T-helper 17 cell (primary cell): ENCODE measurements around the gene PAM. TPM values are rescaled to one million over a fixed set of nuclear protein-coding genes. Genes with fewer than 3 reads are reported as not detected.
"Not testable (repeated sequence)": the region's sequence is repeated elsewhere in the genome, so short reads cannot be mapped to it uniquely, and the experiment has no call there.

Experiments used
- ATAC-seq: fragments of 150-1000 bp; cut with Tn5 transposase; 2 replicates; pipeline ENCODE4 v1.10.0; 2021; ENCODE audit warnings: mild to moderate bottlenecking, moderate library complexity
- DNase-seq, 3 donors: peaks; one replicate each; pipeline versions ENCODE4 v3.0.0 to v3.0.0-alpha.2; 2020 to 2021
- H3K9me3 ChIP-seq: one replicate; pipeline ENCODE4 v1.7.0; 2013; ENCODE audit warnings: low read length, mild to moderate bottlenecking; ENCODE audit not compliant: control insufficient read depth, poor library complexity, severe bottlenecking
- H3K27ac Mint-ChIP-seq: one replicate; pipeline ENCODE4 v1.8.0; 2022; ENCODE audit warnings: mild to moderate bottlenecking, moderate library complexity, mixed read lengths
- H3K27me3 Mint-ChIP-seq: one replicate; pipeline ENCODE4 v1.8.0; 2022; ENCODE audit warnings: mixed read lengths
- H3K36me3 Mint-ChIP-seq: one replicate; pipeline ENCODE4 v1.8.0; 2022; ENCODE audit warnings: low read depth, mixed read lengths
- H3K4me1 Mint-ChIP-seq: one replicate; pipeline ENCODE4 v1.8.0; 2022; ENCODE audit warnings: mild to moderate bottlenecking, mixed read lengths
- H3K4me3 Mint-ChIP-seq: one replicate; pipeline ENCODE4 v1.8.0; 2022; ENCODE audit warnings: mild to moderate bottlenecking, moderate library complexity, mixed read lengths
- total RNA-seq, 4 donors: library from RNA in 2 of 4; stranded (reverse) in 2 of 4; gene quantifications; one replicate each; pipeline ENCODE4 v1.2.3 and lab custom pipeline; 2022 to 2026

PAM gene
- total RNA-seq, 2 donors from 2014 or later: 23.5 to 34.3 TPM

GRCh38 chr5:102737805-102738469 lies 17.2 kb upstream of the PAM start:
- Mint-ChIP-seq H3K4me3 (no peak overlapping the region), H3K4me1 (no peaks in the 10 kb centered on the region), H3K36me3 (no peaks in the 10 kb centered on the region), H3K27ac (no peak overlapping the region), H3K27me3 (peaks cover 14% of the 10 kb centered on the region)
- DNase-seq (no peak), ATAC-seq (no peak)
- no peaks in the 10 kb centered on the region for H3K9me3 ChIP-seq

GRCh38 chr5:102740515-102740914 lies 14.6 kb upstream of the PAM start:
- no peak for ATAC-seq
- H3K27ac Mint-ChIP-seq: no peak overlapping the region

GRCh38 chr5:102742215-102742614 lies 12.9 kb upstream of the PAM start:
- no peak overlapping the region for H3K4me3 Mint-ChIP-seq
- ATAC-seq (no peak), DNase-seq (no peak)
- no peak overlapping the region for H3K27ac Mint-ChIP-seq
- no peaks in the 10 kb centered on the region for H3K4me1 Mint-ChIP-seq
- H3K9me3 ChIP-seq: no peaks in the 10 kb centered on the region
- peaks cover 9% of the 10 kb centered on the region for H3K27me3 Mint-ChIP-seq
- no peaks in the 10 kb centered on the region for H3K36me3 Mint-ChIP-seq

More at GRCh38 chr5:102740515-102740914, 14.6 kb upstream of the PAM start:
- H3K36me3 Mint-ChIP-seq: no peaks in the 10 kb centered on the region
- H3K4me1 Mint-ChIP-seq: no peaks in the 10 kb centered on the region
- H3K27me3 Mint-ChIP-seq: no peaks in the 10 kb centered on the region
- no peak overlapping the region for H3K4me3 Mint-ChIP-seq
- no peaks in the 10 kb centered on the region for H3K9me3 ChIP-seq
- no peak for DNase-seq

- no peaks in the 10 kb centered on the region for H3K4me1 Mint-ChIP-seq
- ATAC-seq (no peak), DNase-seq (no peak)
- no peak overlapping the region for H3K27ac Mint-ChIP-seq
- peaks cover 9% of the 10 kb centered on the region for H3K27me3 Mint-ChIP-seq
- no peaks in the 10 kb centered on the region for H3K9me3 ChIP-seq
- no peak overlapping the region for H3K4me3 Mint-ChIP-seq
- H3K36me3 Mint-ChIP-seq: no peaks in the 10 kb centered on the region
Measured at GRCh38 chr5:102743900-102744299, 11.2 kb upstream of the PAM start.

GRCh38 chr5:102747386-102748166 lies 7.5 kb upstream of the PAM start:
- no peak overlapping the region for H3K27ac Mint-ChIP-seq
- no peaks in the 10 kb centered on the region for H3K36me3 Mint-ChIP-seq
- H3K9me3 ChIP-seq: no peaks in the 10 kb centered on the region
- no peak for DNase-seq
- H3K4me3 Mint-ChIP-seq: no peak overlapping the region
- ATAC-seq: no peak
- no peaks in the 10 kb centered on the region for H3K4me1 Mint-ChIP-seq
- peaks cover 17% of the 10 kb centered on the region for H3K27me3 Mint-ChIP-seq

GRCh38 chr5:102749416-102750030 lies 5.6 kb upstream of the PAM start:
- Mint-ChIP-seq H3K27ac (no peak overlapping the region), H3K27me3 (peaks cover 26% of the 10 kb centered on the region), H3K36me3 (no peaks in the 10 kb centered on the region), H3K4me3 (no peak overlapping the region), H3K4me1 (peaks cover 10% of the 10 kb centered on the region)
- H3K9me3 ChIP-seq: no peaks in the 10 kb centered on the region
- ATAC-seq (no peak), DNase-seq (no peak)

GRCh38 chr5:102750151-102750834 lies 4.8 kb upstream of the PAM start:
- Mint-ChIP-seq H3K27me3 (peaks cover 26% of the 10 kb centered on the region), H3K4me3 (no peak overlapping the region), H3K36me3 (no peaks in the 10 kb centered on the region), H3K27ac (no peak overlapping the region), H3K4me1 (peaks cover 10% of the 10 kb centered on the region)
- no peak for ATAC-seq
- no peak for DNase-seq
- no peaks in the 10 kb centered on the region for H3K9me3 ChIP-seq

GRCh38 chr5:102751903-102752376 lies 3.2 kb upstream of the PAM start:
- Mint-ChIP-seq H3K4me1 (peaks cover 18% of the 10 kb centered on the region), H3K27me3 (peaks cover 17% of the 10 kb centered on the region)
- H3K27ac Mint-ChIP-seq, H3K36me3 Mint-ChIP-seq, DNase-seq, H3K9me3 ChIP-seq, H3K4me3 Mint-ChIP-seq, ATAC-seq: not testable (repeated sequence)

- Mint-ChIP-seq H3K36me3 (no peaks in the 10 kb centered on the region), H3K27ac (peak overlapping the region; percentile 67), H3K4me3 (peak overlapping the region; percentile 97), H3K27me3 (peaks cover 17% of the 10 kb centered on the region), H3K4me1 (peaks cover 24% of the 10 kb centered on the region)
- ATAC-seq (no peak), DNase-seq (peak in 2 of 3 donors; percentile 10)
- H3K9me3 ChIP-seq: no peaks in the 10 kb centered on the region
Measured at GRCh38 chr5:102753889-102754766, 977 bp upstream of the PAM start.

- peak overlapping the region; percentile 97 for H3K4me3 Mint-ChIP-seq
- H3K9me3 ChIP-seq: no peaks in the 10 kb centered on the region
- H3K27ac Mint-ChIP-seq: peak overlapping the region; percentile 99
- H3K27me3 Mint-ChIP-seq: peaks cover 13% of the 10 kb centered on the region
- ATAC-seq (peak; percentile 86), DNase-seq (peak; percentile 25 to 54 (median 50))
- no peaks in the 10 kb centered on the region for H3K36me3 Mint-ChIP-seq
- peaks cover 35% of the 10 kb centered on the region for H3K4me1 Mint-ChIP-seq
Measured at GRCh38 chr5:102755686-102756371, 724 bp downstream of the PAM start.

GRCh38 chr5:102758576-102758975 lies 3.5 kb downstream of the PAM start:
- ATAC-seq (no peak), DNase-seq (no peak)
- Mint-ChIP-seq H3K27me3 (no peaks in the 10 kb centered on the region), H3K4me3 (no peak overlapping the region), H3K27ac (peak overlapping the region; percentile 96), H3K4me1 (peaks cover 53% of the 10 kb centered on the region), H3K36me3 (no peaks in the 10 kb centered on the region)
- no peaks in the 10 kb centered on the region for H3K9me3 ChIP-seq

- Mint-ChIP-seq H3K4me1 (peaks cover 53% of the 10 kb centered on the region), H3K36me3 (no peaks in the 10 kb centered on the region), H3K4me3 (no peak overlapping the region), H3K27ac (peak overlapping the region; percentile 96), H3K27me3 (no peaks in the 10 kb centered on the region)
- ATAC-seq (no peak), DNase-seq (no peak)
- no peaks in the 10 kb centered on the region for H3K9me3 ChIP-seq
Measured at GRCh38 chr5:102759289-102759688, 4.2 kb downstream of the PAM start.
